ENCODE data around the gene PLEKHG1. TPM values are rescaled to one million over a fixed set of nuclear protein-coding genes. Genes with fewer than 3 reads are reported as not detected.

The PLEKHG1 gene
- total RNA-seq, 1 experiment from 2014 or later = 92.4 TPM

DNA sequence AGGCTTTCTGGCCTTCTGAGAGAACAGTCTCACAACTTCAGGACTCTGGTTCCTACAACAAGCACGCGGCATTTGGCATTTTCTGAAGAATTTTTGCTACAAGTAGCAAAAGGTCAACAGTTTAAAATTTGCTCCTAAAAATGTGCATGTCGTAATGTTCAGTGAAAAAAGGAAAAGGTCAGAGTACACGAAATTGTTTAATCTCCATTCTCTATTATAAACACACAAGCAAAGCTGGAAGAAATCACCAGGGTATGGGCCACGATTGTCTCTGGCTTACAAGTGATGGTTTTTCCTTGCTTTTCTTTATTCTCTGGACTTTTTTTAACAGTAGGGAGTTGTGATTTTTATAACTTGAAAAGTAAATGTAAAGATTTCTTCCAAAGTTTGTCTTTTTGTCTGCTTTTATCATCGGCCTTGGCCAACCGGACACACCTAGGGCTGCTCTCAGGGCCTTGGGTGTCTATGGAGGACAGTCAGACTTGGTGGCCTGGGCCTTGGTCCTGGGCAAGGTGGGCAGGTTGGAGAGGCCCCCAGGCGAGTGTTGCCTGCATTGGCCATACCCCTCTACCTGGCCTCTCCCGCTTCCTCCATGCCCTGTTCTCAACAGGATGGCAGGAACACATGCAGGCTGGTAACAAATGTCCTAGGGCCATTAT is 32.4 kb downstream of the PLEKHG1 start:
- Histone ChIP-seq H3K36me3 (ENCODE audit: insufficient read depth, low read length) (no peaks in the 10 kb centered on the region), H4K20me1 (ENCODE audit: insufficient read depth, low read depth, low read length) (peaks cover 43% of the 10 kb centered on the region; the same call in 1 of the 2 replicates), H3K4me2 (ENCODE audit: low read depth, low read length, poor library complexity, severe bottlenecking) (peak overlapping the region; percentile 78), H3K4me3 (ENCODE audit: low read length) (peak overlapping the region; percentile 64), H3K9me3 (ENCODE audit: low read length) (no peaks in the 10 kb centered on the region), H3K27me3 (ENCODE audit: low read length) (no peaks in the 10 kb centered on the region), H2AFZ (ENCODE audit: low read length) (no peak overlapping the region), H3K79me2 (ENCODE audit: low read length) (peaks cover 89% of the 10 kb centered on the region), H3K4me1 (ENCODE audit: low read length) (peaks cover 99% of the 10 kb centered on the region), H3K9me2 (replicated peaks; ENCODE audit: insufficient read depth, low read length) (no peaks in the 10 kb centered on the region), H3K9ac (ENCODE audit: low read length) (peak overlapping the region; percentile 57), H3K27ac (ENCODE audit: low read length) (peak overlapping the region; percentile 91)
- DNase-seq = peak; percentile 58

DNA sequence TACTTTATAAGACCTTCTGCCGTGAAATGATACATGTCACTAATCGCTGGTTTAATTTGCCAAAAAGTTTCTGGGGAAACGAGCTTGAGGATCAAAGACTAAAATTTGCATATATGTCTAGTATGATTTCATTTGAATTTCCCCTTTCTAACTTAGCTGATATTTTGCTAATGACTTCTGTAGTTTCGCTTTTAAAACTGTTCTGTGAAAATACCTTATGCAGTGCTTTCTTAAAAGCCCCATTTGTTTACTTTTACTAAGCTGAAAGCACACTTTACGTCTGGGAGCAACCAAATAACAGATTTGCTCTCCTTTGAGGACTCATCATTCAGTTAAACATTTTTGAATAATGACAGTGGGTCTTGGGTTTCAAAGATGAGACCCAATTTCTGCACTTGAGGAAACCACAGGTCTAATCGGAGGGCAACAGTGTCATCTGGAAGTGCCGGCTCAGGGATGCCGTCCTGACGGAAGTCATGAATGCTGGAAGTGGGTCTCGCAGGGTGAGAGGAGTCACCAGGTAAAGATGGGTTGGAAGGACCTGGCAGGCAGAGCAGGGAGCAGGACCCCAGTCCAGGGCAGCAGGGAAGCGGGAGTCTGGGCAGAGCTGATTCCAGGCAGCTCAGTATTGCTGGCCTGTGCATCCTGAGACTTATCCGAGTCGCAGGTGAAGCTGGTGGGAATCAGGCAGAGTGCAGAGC is 33.2 kb downstream of the PLEKHG1 start:
- peak; percentile 82 for DNase-seq
- H3K36me3 ChIP-seq (ENCODE audit: insufficient read depth, low read length) = peaks cover 2% of the 10 kb centered on the region; the same call in 1 of the 2 replicates
- peak overlapping the region; percentile 64 for H3K4me3 ChIP-seq (ENCODE audit: low read length)
- H3K9me3 ChIP-seq (ENCODE audit: low read length) = no peaks in the 10 kb centered on the region
- peaks cover 89% of the 10 kb centered on the region for H3K79me2 ChIP-seq (ENCODE audit: low read length)
- no peaks in the 10 kb centered on the region for H3K27me3 ChIP-seq (ENCODE audit: low read length)
- peak overlapping the region; percentile 78 for H3K4me2 ChIP-seq (ENCODE audit: low read depth, low read length, poor library complexity, severe bottlenecking)
- no peak overlapping the region for H2AFZ ChIP-seq (ENCODE audit: low read length)
- no peaks in the 10 kb centered on the region for H3K9me2 ChIP-seq (replicated peaks; ENCODE audit: insufficient read depth, low read length)
- peak overlapping the region; percentile 67 for H3K9ac ChIP-seq (ENCODE audit: low read length)
- peak overlapping the region; percentile 91 for H3K27ac ChIP-seq (ENCODE audit: low read length)
- H4K20me1 ChIP-seq (ENCODE audit: insufficient read depth, low read depth, low read length) = peaks cover 44% of the 10 kb centered on the region; the same call in 1 of the 2 replicates
- H3K4me1 ChIP-seq (ENCODE audit: low read length) = peaks cover 99% of the 10 kb centered on the region

GRCh38 chr6:150633486-150633834 is 33.8 kb downstream of the PLEKHG1 start:
- Histone ChIP-seq H3K79me2 (ENCODE audit: low read length) (peaks cover 89% of the 10 kb centered on the region), H3K4me3 (ENCODE audit: low read length) (peak overlapping the region; percentile 64), H3K27me3 (ENCODE audit: low read length) (no peaks in the 10 kb centered on the region), H3K4me1 (ENCODE audit: low read length) (peaks cover 99% of the 10 kb centered on the region), H4K20me1 (ENCODE audit: insufficient read depth, low read depth, low read length) (peaks cover 48% of the 10 kb centered on the region; the same call in 1 of the 2 replicates), H3K4me2 (ENCODE audit: low read depth, low read length, poor library complexity, severe bottlenecking) (peak overlapping the region; percentile 78), H3K27ac (ENCODE audit: low read length) (peak overlapping the region; percentile 91), H3K9me3 (ENCODE audit: low read length) (no peaks in the 10 kb centered on the region), H3K36me3 (ENCODE audit: insufficient read depth, low read length) (peaks cover 8% of the 10 kb centered on the region; the same call in 1 of the 2 replicates), H3K9ac (ENCODE audit: low read length) (peak overlapping the region; percentile 67), H2AFZ (ENCODE audit: low read length) (no peak overlapping the region), H3K9me2 (replicated peaks; ENCODE audit: insufficient read depth, low read length) (no peaks in the 10 kb centered on the region)
- DNase-seq = peak; percentile 62

DNA sequence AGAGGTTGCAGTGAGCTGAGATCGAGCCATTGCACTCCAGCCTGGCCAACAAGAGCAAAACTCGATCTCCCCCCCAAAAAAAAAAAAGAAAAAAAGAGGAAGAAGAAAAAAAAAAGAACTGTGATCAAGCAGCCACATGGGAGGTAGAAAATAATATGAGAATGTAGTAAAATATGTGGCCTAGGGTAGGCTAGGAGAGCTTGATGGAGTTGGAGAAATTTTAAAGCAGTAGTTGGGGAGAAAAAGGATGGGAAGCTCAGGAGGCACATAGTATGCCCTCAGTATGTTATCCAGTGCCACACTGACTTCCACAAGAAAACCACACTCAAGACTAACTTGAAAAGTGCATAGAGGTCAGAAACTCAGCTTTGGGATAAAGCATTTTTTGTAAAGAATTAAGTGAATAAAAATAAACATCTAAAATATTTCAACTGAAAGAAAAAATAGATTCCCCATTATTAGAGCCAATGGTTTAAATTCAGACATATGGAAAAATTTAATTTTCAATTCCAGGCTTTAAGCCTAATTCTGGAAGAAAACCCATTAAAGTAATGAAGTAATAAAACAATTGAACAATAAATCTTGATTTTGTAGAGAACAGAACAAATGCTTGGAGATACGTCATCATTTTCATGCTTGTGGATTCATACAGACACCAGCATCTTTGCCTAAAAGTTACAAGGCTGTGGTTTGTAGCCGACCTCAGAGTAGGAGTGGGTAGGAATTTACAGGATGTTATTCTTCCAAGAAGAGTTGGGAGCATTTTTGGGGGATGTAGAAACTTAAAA is 34.7 kb downstream of the PLEKHG1 start:
- Histone ChIP-seq H3K4me2 (ENCODE audit: low read depth, low read length, poor library complexity, severe bottlenecking) (peak overlapping the region; percentile 78), H3K79me2 (ENCODE audit: low read length) (peaks cover 89% of the 10 kb centered on the region), H3K9me2 (replicated peaks; ENCODE audit: insufficient read depth, low read length) (no peaks in the 10 kb centered on the region), H3K9ac (ENCODE audit: low read length) (peak overlapping the region; percentile 67), H3K27me3 (ENCODE audit: low read length) (no peaks in the 10 kb centered on the region), H3K4me3 (ENCODE audit: low read length) (peak overlapping the region; percentile 64), H3K27ac (ENCODE audit: low read length) (peak overlapping the region; percentile 91), H3K9me3 (ENCODE audit: low read length) (no peaks in the 10 kb centered on the region), H3K36me3 (ENCODE audit: insufficient read depth, low read length) (peaks cover 14% of the 10 kb centered on the region; the same call in 1 of the 2 replicates), H2AFZ (ENCODE audit: low read length) (no peak overlapping the region), H4K20me1 (ENCODE audit: insufficient read depth, low read depth, low read length) (peaks cover 42% of the 10 kb centered on the region; the same call in 1 of the 2 replicates), H3K4me1 (ENCODE audit: low read length) (peaks cover 99% of the 10 kb centered on the region)
- DNase-seq = peak; percentile 86

DNA sequence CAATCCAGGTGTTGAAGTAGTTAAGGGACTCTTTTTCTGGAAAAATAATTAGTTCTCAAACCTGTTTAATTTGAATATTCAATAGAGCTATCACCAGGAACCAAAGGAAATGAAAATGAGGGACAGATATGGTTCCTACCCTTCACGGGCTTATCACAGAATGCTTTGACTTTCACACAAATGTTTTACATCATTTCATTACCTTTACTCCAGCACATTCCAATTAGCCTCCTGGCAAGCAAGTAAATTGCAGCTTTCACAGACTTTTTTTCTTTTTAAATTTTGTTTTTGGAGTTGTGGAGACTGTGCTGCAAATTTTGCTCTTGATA is 35.2 kb downstream of the PLEKHG1 start:
- Histone ChIP-seq H4K20me1 (ENCODE audit: insufficient read depth, low read depth, low read length) (peaks cover 42% of the 10 kb centered on the region; the same call in 1 of the 2 replicates), H2AFZ (ENCODE audit: low read length) (no peak overlapping the region), H3K9me3 (ENCODE audit: low read length) (no peaks in the 10 kb centered on the region), H3K27me3 (ENCODE audit: low read length) (no peaks in the 10 kb centered on the region), H3K79me2 (ENCODE audit: low read length) (peaks cover 94% of the 10 kb centered on the region), H3K4me2 (ENCODE audit: low read depth, low read length, poor library complexity, severe bottlenecking) (peak overlapping the region; percentile 78), H3K4me3 (ENCODE audit: low read length) (peak overlapping the region; percentile 64), H3K9me2 (replicated peaks; ENCODE audit: insufficient read depth, low read length) (no peaks in the 10 kb centered on the region), H3K9ac (ENCODE audit: low read length) (peak overlapping the region; percentile 67), H3K27ac (ENCODE audit: low read length) (peak overlapping the region; percentile 91), H3K4me1 (ENCODE audit: low read length) (peaks cover 100% of the 10 kb centered on the region), H3K36me3 (ENCODE audit: insufficient read depth, low read length) (peaks cover 20% of the 10 kb centered on the region; the same call in 1 of the 2 replicates)
- peak; percentile 70 for DNase-seq

GRCh38 chr6:150635906-150636514 is 36.3 kb downstream of the PLEKHG1 start:
- Histone ChIP-seq H4K20me1 (ENCODE audit: insufficient read depth, low read depth, low read length) (peaks cover 36% of the 10 kb centered on the region; the same call in 1 of the 2 replicates), H3K27me3 (ENCODE audit: low read length) (no peaks in the 10 kb centered on the region), H3K9ac (ENCODE audit: low read length) (peak overlapping the region; percentile 67), H2AFZ (ENCODE audit: low read length) (no peak overlapping the region), H3K9me3 (ENCODE audit: low read length) (no peaks in the 10 kb centered on the region), H3K9me2 (replicated peaks; ENCODE audit: insufficient read depth, low read length) (no peaks in the 10 kb centered on the region), H3K4me1 (ENCODE audit: low read length) (peaks cover 100% of the 10 kb centered on the region), H3K4me2 (ENCODE audit: low read depth, low read length, poor library complexity, severe bottlenecking) (peak overlapping the region; percentile 78), H3K27ac (ENCODE audit: low read length) (peak overlapping the region; percentile 91), H3K36me3 (ENCODE audit: insufficient read depth, low read length) (peaks cover 26% of the 10 kb centered on the region; the same call in 1 of the 2 replicates), H3K79me2 (ENCODE audit: low read length) (peaks cover 94% of the 10 kb centered on the region), H3K4me3 (ENCODE audit: low read length) (peak overlapping the region; percentile 64; the same call in 1 of the 2 replicates)
- DNase-seq = peak; percentile 60

DNA sequence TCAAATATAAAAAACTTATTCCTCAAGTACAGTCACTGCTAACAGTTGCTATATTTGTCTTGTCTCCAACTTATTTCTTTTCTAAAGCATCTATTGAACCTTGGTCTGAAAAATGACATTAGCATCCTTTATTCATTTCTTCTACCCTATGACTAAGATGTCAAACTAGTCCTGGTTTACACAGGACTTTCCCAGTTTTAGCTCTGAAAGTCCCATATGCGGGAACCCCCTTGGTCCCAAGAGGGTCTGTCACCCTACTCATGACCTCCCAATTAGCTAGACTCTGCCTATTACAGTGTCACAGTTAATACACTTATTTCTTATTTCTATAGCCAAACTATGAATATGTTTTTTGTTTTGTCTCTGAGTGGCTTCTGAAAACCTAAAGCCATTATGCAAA is 37.1 kb downstream of the PLEKHG1 start:
- Histone ChIP-seq H3K9me3 (ENCODE audit: low read length) (no peaks in the 10 kb centered on the region), H3K9me2 (replicated peaks; ENCODE audit: insufficient read depth, low read length) (no peaks in the 10 kb centered on the region), H3K27ac (ENCODE audit: low read length) (peak overlapping the region; percentile 91), H3K27me3 (ENCODE audit: low read length) (no peaks in the 10 kb centered on the region), H3K36me3 (ENCODE audit: insufficient read depth, low read length) (peaks cover 26% of the 10 kb centered on the region; the same call in 1 of the 2 replicates), H3K4me2 (ENCODE audit: low read depth, low read length, poor library complexity, severe bottlenecking) (peak overlapping the region; percentile 21), H3K4me1 (ENCODE audit: low read length) (peaks cover 100% of the 10 kb centered on the region), H2AFZ (ENCODE audit: low read length) (no peak overlapping the region), H3K4me3 (ENCODE audit: low read length) (no peak overlapping the region), H3K79me2 (ENCODE audit: low read length) (peaks cover 94% of the 10 kb centered on the region), H3K9ac (ENCODE audit: low read length) (no peak overlapping the region), H4K20me1 (ENCODE audit: insufficient read depth, low read depth, low read length) (peaks cover 29% of the 10 kb centered on the region; the same call in 1 of the 2 replicates)
- no peak for DNase-seq
